ENCODE data around the gene ALB. TPM values are rescaled to one million over a fixed set of nuclear protein-coding genes. Genes with fewer than 3 reads are reported as not detected.

The ALB gene
- total and polyA plus RNA-seq, 9 donors = 0.18 to 55.0 (median 3.4) TPM; not detected in 1

DNA sequence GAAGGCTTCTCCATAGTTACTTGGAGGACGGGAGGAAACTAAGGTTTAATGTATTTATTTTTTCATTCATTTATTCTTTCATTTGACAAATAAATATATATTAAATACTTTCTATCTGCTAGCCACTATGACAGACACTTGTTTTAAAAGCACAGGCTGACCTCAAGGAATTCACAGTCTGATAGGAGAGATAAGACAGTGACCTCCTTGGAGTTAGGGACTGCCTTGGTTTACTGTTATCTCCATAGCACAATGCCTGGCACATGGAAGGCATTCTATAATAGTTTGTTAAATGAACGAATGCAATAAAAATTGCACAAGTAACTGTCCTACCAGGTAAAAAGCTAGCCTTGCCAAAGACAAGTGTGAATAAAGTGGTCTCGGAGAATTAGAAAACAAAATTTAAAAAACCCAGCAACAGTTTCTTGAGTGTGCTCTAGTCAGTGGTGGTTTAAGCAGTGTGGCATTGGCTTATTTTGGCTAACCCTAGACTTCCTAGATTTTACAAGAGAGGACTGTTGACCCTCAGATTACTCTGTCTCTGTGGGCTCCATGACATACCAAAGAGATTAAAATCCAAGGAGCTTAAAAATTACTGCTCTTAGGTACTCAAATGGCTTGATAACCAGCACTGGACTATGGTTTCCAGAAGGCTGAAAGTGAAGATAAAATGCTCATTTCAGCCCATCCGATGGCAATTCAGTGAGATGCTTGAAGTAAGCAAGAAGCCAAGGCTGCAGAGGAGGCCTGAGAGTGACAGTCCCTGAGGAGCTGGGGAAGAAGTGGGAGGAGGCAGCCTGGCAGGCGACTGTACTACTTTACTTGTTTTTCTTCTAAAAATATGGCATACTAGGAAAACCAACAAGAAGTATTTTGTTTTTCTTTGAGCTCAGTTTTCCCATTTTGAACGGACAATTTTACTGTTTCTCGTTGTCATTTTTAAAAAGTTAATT is 41.6 kb downstream of the ALB start:
- DNase-seq = no peak
- WGBS, 3 donors = 70 to 76% (median 75%) methylated on average over 7 of the region's 7 CpGs
- H3K4me3 ChIP-seq = no peak overlapping the region
- no peaks in the 10 kb centered on the region for H3K9me3 ChIP-seq
- H3K4me1 ChIP-seq (ENCODE audit: insufficient read depth) = peaks cover 5% of the 10 kb centered on the region
- intact Hi-C loops (cut with DNase I) = no loop called here
- H3K36me3 ChIP-seq = no peaks in the 10 kb centered on the region
- H3K27me3 ChIP-seq = no peaks in the 10 kb centered on the region
- no peak for TF ChIP-seq POLR2A (IDR thresholded peaks at IDR 0.05)
- no peak overlapping the region for H3K27ac ChIP-seq

DNA sequence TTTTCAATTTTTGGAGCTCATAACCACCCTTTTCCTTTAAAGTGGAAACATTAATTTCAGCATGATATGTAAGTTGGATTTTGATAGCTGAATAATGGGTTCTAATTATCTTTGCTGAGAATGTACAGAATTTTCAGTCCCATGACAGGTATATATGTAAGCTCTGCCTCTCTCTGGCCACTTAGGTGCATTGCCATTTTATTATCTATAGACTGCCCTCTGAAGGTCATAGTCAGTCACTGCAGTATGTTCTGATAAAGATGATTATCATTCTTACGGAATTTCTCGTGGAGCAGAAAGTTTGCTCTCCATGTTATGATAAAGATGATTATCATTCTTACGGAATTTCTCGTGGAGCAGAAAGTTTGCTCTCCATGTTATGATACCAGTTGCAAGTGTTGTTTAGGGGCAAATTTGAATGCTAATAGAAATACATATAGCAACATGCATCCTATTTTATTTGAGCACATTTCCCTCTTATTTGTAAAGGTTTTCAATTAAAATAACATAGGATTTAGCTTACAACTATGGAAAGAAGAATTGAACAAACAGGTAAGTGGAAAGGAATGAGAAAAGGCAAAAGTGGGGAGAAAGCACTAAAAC is 42.4 kb downstream of the ALB start:
- intact Hi-C loops (cut with DNase I) = no loop called here
- no peak overlapping the region for H3K4me3 ChIP-seq
- TF ChIP-seq, protein P1, sequence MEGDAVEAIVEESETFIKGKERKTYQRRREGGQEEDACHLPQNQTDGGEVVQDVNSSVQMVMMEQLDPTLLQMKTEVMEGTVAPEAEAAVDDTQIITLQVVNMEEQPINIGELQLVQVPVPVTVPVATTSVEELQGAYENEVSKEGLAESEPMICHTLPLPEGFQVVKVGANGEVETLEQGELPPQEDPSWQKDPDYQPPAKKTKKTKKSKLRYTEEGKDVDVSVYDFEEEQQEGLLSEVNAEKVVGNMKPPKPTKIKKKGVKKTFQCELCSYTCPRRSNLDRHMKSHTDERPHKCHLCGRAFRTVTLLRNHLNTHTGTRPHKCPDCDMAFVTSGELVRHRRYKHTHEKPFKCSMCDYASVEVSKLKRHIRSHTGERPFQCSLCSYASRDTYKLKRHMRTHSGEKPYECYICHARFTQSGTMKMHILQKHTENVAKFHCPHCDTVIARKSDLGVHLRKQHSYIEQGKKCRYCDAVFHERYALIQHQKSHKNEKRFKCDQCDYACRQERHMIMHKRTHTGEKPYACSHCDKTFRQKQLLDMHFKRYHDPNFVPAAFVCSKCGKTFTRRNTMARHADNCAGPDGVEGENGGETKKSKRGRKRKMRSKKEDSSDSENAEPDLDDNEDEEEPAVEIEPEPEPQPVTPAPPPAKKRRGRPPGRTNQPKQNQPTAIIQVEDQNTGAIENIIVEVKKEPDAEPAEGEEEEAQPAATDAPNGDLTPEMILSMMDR (IDR thresholded peaks at IDR 0.05) = no peak
- TF ChIP-seq POLR2A (IDR thresholded peaks at IDR 0.05) = no peak
- TF ChIP-seq EP300 (IDR thresholded peaks at IDR 0.05) = no peak
- WGBS, 3 donors = 61 to 77% (median 74%) methylated on average over 4 of the region's 4 CpGs
- no peaks in the 10 kb centered on the region for H3K27me3 ChIP-seq
- peaks cover 7% of the 10 kb centered on the region for H3K4me1 ChIP-seq (ENCODE audit: insufficient read depth)
- no peak overlapping the region for H3K27ac ChIP-seq
- H3K9me3 ChIP-seq = no peaks in the 10 kb centered on the region
- no peaks in the 10 kb centered on the region for H3K36me3 ChIP-seq
- DNase-seq = no peak

DNA sequence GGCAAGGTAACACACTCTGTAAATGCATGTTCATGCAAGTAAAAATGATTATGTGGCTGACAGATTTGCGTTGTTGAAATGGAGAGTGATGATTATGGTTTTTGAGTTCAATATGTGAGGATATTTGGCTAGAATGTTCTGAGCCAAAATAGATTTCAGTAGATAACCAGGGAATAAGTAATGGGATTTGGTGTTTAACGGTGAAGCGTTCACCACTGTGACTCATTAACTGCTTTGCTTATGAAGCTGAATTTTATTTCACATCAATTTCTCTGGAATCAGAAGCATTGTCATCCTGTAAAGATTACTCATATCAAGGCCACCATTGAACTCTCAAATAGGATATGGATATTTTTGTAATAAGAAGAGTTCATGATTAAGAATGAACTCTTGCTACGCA is 43.6 kb downstream of the ALB start:
- no peak for DNase-seq
- no peak for TF ChIP-seq POLR2A (IDR thresholded peaks at IDR 0.05)
- TF ChIP-seq, protein P1 (IDR thresholded peaks at IDR 0.05) = no peak
- no peak for TF ChIP-seq EP300 (IDR thresholded peaks at IDR 0.05)

DNA sequence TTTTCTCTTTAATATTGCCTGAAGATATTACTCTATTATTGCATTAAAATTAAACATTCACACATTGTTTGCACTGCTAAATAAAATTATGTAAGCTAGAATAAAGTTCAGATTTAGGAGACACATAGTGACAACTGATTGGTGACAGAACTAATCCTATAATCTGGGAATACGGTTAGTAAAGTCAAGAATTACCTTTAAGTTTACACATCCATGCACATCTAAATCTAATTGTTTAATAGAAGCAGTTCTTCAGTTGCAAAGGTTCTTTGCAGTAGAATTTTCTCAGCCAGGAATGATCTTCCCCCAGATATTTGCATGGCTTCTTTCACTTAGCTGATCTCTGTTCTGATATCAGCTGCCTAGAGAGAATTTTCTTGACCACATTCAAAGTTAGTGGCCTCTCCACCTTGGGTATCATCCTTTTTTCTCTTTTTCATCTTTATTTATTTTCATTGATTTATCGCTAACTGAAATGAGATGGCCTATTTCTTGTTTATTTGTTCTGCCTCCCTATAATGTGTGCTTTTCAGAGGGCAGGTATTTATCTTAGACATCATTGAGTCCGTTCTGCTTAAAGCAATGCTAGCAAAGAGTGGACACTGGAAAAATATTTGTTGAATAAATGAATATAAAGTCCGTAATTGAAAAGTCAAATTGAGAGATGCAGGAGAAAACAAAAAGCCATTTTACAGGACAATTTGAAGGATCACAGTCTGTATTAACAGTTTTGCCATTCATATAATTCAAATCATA is 44.5 kb downstream of the ALB start:
- WGBS, 3 donors = 96 to 97% (median 97%) methylated on average over 4 of the region's 4 CpGs
- TF ChIP-seq EP300 (IDR thresholded peaks at IDR 0.05) (no peak), POLR2A (IDR thresholded peaks at IDR 0.05) (no peak)
- TF ChIP-seq, protein P1 (IDR thresholded peaks at IDR 0.05) = no peak
- intact Hi-C loops (cut with DNase I) = no loop called here

More for the DNA sequence above, 43.6 kb downstream of the ALB start:
- no peak overlapping the region for H3K27ac ChIP-seq
- peaks cover 6% of the 10 kb centered on the region for H3K4me1 ChIP-seq (ENCODE audit: insufficient read depth)
- WGBS, 3 donors = 93 to 95% (median 94%) methylated on average over 4 of the region's 4 CpGs
- no peaks in the 10 kb centered on the region for H3K27me3 ChIP-seq
- H3K9me3 ChIP-seq = no peaks in the 10 kb centered on the region
- intact Hi-C loops (cut with DNase I) = no loop called here
- H3K4me3 ChIP-seq = no peak overlapping the region
- no peaks in the 10 kb centered on the region for H3K36me3 ChIP-seq

More for the DNA sequence above, 44.5 kb downstream of the ALB start:
- Histone ChIP-seq H3K27me3 (no peaks in the 10 kb centered on the region), H3K4me1 (ENCODE audit: insufficient read depth) (peaks cover 8% of the 10 kb centered on the region), H3K27ac (no peak overlapping the region), H3K9me3 (no peaks in the 10 kb centered on the region), H3K4me3 (no peak overlapping the region), H3K36me3 (no peaks in the 10 kb centered on the region)
- DNase-seq = no peak
